H1 (cell line): ENCODE results near the gene DSC3. TPM values are rescaled to one million over a fixed set of nuclear protein-coding genes. Genes with fewer than 3 reads are reported as not detected.

Source experiments
- CTCF ChIA-PET: fragments of 300-600 bp; sonication (Branson Sonifier 250); formaldehyde crosslinking; loops from one replicate; lab custom pipeline; 2021; ENCODE audit not compliant: partially characterized antibody; lab: Charles Lee
- POLR2A ChIA-PET: fragments of 300-600 bp; sonication (Branson Sonifier 250); formaldehyde crosslinking; loops from one replicate; lab custom pipeline; 2021; ENCODE audit warnings: inconsistent platforms; ENCODE audit not compliant: partially characterized antibody; lab: Charles Lee
- DNase-seq, 2 experiments: peaks; one replicate each; pipeline versions ENCODE4 v3.0.0 to v3.0.0-alpha.2; 2010 to 2022; ENCODE audit warnings: low spot score in 2 of 2, low read depth in 1 of 2, mixed read lengths in 1 of 2
- FAIRE-seq: peaks from 2 replicates; lab custom pipeline; 2011; peaks lifted over from hg19 to GRCh38; lab: Jason Lieb, UNC
- H2AFZ ChIP-seq: 2 replicates; pipeline ENCODE4 v1.8.1; 2012; ENCODE audit warnings: low read length, inconsistent platforms
- H2AK5ac ChIP-seq: 2 replicates; pipeline ENCODE4 v1.6.1; 2013; ENCODE audit warnings: low read depth, low read length
- H2BK120ac ChIP-seq: replicated peaks from 2 replicates; pipeline ENCODE3; 2013; ENCODE audit warnings: low read depth, low read length, inconsistent platforms
- H2BK12ac ChIP-seq: 2 replicates; pipeline ENCODE4 v1.6.1; 2013; ENCODE audit warnings: low read depth, low read length
- H2BK15ac ChIP-seq: 2 replicates; pipeline ENCODE4 v1.6.1; 2013; ENCODE audit warnings: low read length
- H2BK20ac ChIP-seq: 2 replicates; pipeline ENCODE4 v1.6.1; 2013; ENCODE audit warnings: low read length
- H2BK5ac ChIP-seq: 2 replicates; pipeline ENCODE4 v1.6.1; 2013; ENCODE audit warnings: low read depth, low read length
- H3K14ac ChIP-seq: 2 replicates; pipeline ENCODE4 v1.6.1; 2013; ENCODE audit warnings: inconsistent platforms; ENCODE audit not compliant: insufficient read length
- H3K18ac ChIP-seq: 2 replicates; pipeline ENCODE4 v1.6.1; 2013; ENCODE audit warnings: low read length; ENCODE audit errors: extremely low read depth
- H3K23ac ChIP-seq: 2 replicates; pipeline ENCODE4 v1.6.1; 2013; ENCODE audit warnings: inconsistent platforms; ENCODE audit not compliant: insufficient read length
- H3K23me2 ChIP-seq: 2 replicates; pipeline ENCODE4 v1.6.1; 2013; ENCODE audit warnings: low read depth, low read length
- H3K27ac ChIP-seq: 2 replicates; pipeline ENCODE4 v1.6.1; 2011; ENCODE audit warnings: low read depth, low read length, inconsistent platforms
- H3K27me3 ChIP-seq, 4 experiments: replicated peaks in 1 of 4; 1 replicate in 1 of 4; 2 replicates in 3 of 4; pipeline versions ENCODE4 v1.6.1 to v1.8.1; 2011 to 2013; ENCODE audit warnings: low read length in 3 of 4, mild to moderate bottlenecking in 3 of 4, inconsistent platforms in 2 of 4, mixed read lengths in 2 of 4, moderate library complexity in 1 of 4; ENCODE audit not compliant: control insufficient read depth in 3 of 4, insufficient read depth in 3 of 4; ENCODE audit errors: extremely low read depth in 1 of 4
- H3K36me3 ChIP-seq, 4 experiments: 2 replicates each; pipeline versions ENCODE4 v1.6.1 to v1.8.1; 2011 to 2013; ENCODE audit warnings: mild to moderate bottlenecking in 4 of 4, low read length in 3 of 4, moderate library complexity in 2 of 4, control low read depth in 1 of 4, inconsistent platforms in 1 of 4; ENCODE audit not compliant: insufficient read depth in 4 of 4, control insufficient read depth in 2 of 4
- H3K4ac ChIP-seq: replicated peaks from 2 replicates; pipeline ENCODE3; 2013; ENCODE audit warnings: low read length, low read depth, mixed read lengths, inconsistent platforms; ENCODE audit not compliant: insufficient read length
- H3K4me1 ChIP-seq, 4 experiments: replicated peaks in 1 of 4; 1 replicate in 1 of 4; 2 replicates in 3 of 4; pipeline versions ENCODE4 v1.6.1 to v1.8.1; 2011 to 2013; ENCODE audit warnings: low read length in 3 of 4, inconsistent platforms in 2 of 4, mixed read lengths in 1 of 4; ENCODE audit not compliant: insufficient read depth in 4 of 4, control insufficient read depth in 3 of 4
- H3K4me2 ChIP-seq, 2 experiments: 2 replicates each; pipeline versions ENCODE4 v1.6.1 to v1.8.1; 2011 to 2013; ENCODE audit warnings: low read depth in 2 of 2, low read length in 2 of 2, control low read depth in 1 of 2, inconsistent platforms in 1 of 2, mild to moderate bottlenecking in 1 of 2; ENCODE audit not compliant: insufficient read depth in 1 of 2
- H3K4me3 ChIP-seq, 4 experiments: fragments of 200-600, 300-600 bp in 1 of 4; sonication (generic), shearing (Covaris generic), sonication (Bioruptor Twin) in 1 of 4; 2 replicates each; pipeline versions ENCODE4 v1.5.1 to v1.8.1; 2011 to 2016; ENCODE audit warnings: low read length in 4 of 4, low read depth in 3 of 4, control low read depth in 2 of 4, inconsistent platforms in 2 of 4, mild to moderate bottlenecking in 2 of 4, mixed read lengths in 1 of 4, moderate library complexity in 1 of 4; ENCODE audit not compliant: insufficient read depth in 2 of 4; ENCODE audit errors: extremely low read depth in 1 of 4
- H3K56ac ChIP-seq: replicated peaks from 2 replicates; pipeline ENCODE3; 2013; ENCODE audit warnings: low read depth, mild to moderate bottlenecking, mixed read lengths, low read length, inconsistent platforms; ENCODE audit not compliant: insufficient read length
- H3K79me1 ChIP-seq: 2 replicates; pipeline ENCODE4 v1.6.1; 2013; ENCODE audit warnings: low read depth, low read length, control low read depth
- H3K79me2 ChIP-seq, 2 experiments: 2 replicates each; pipeline versions ENCODE4 v1.6.1 to v1.8.1; 2012 to 2013; ENCODE audit warnings: low read length in 2 of 2, mild to moderate bottlenecking in 2 of 2, inconsistent platforms in 1 of 2; ENCODE audit not compliant: insufficient read depth in 2 of 2, control insufficient read depth in 1 of 2
- H3K9ac ChIP-seq, 4 experiments: replicated peaks in 1 of 4; 1 replicate in 1 of 4; 2 replicates in 3 of 4; pipeline versions ENCODE4 v1.6.1 to v1.8.1; 2011 to 2013; ENCODE audit warnings: low read depth in 3 of 4, low read length in 3 of 4, control low read depth in 2 of 4, mild to moderate bottlenecking in 2 of 4, moderate library complexity in 2 of 4, inconsistent platforms in 1 of 4; ENCODE audit errors: extremely low read depth in 1 of 4
- H3K9me3 ChIP-seq, 2 experiments: 2 replicates each; pipeline versions ENCODE4 v1.6.1 to v1.8.1; 2012 to 2013; ENCODE audit warnings: mild to moderate bottlenecking in 2 of 2, moderate library complexity in 2 of 2, control low read depth in 1 of 2, inconsistent platforms in 1 of 2, low read depth in 1 of 2, low read length in 1 of 2, mixed read lengths in 1 of 2; ENCODE audit not compliant: insufficient read depth in 2 of 2
- H4K20me1 ChIP-seq, 2 experiments: replicated peaks in 1 of 2; 2 replicates each; pipeline versions ENCODE3 to v1.8.1; 2011 to 2013; ENCODE audit warnings: inconsistent platforms in 2 of 2, low read length in 2 of 2, mild to moderate bottlenecking in 1 of 2; ENCODE audit not compliant: insufficient read depth in 2 of 2, control insufficient read depth in 1 of 2
- H4K5ac ChIP-seq: 2 replicates; pipeline ENCODE4 v1.6.1; 2013; ENCODE audit warnings: low read length, low read depth, mixed read lengths, inconsistent platforms; ENCODE audit not compliant: insufficient read length
- H4K8ac ChIP-seq: 2 replicates; pipeline ENCODE4 v1.8.0; 2013; ENCODE audit warnings: mild to moderate bottlenecking, moderate library complexity, low read length, inconsistent platforms; ENCODE audit not compliant: insufficient read depth; ENCODE audit errors: extremely low read depth
- H4K91ac ChIP-seq: replicated peaks from 2 replicates; pipeline ENCODE3; 2013; ENCODE audit warnings: low read length, mixed read lengths, inconsistent platforms; ENCODE audit not compliant: insufficient read length
- ASH2L ChIP-seq: fragments of 200-600, 300-600 bp; sonication (generic); IDR thresholded peaks from one replicate; pipeline ENCODE4 v1.7.1; 2017; ENCODE audit warnings: low read length
- CREB1 ChIP-seq: IDR thresholded peaks from 2 replicates; pipeline ENCODE4 v1.6.1; 2012; ENCODE audit warnings: inconsistent platforms
- HDAC6 ChIP-seq: IDR thresholded peaks from one replicate; pipeline ENCODE4 v1.7.1; 2012; ENCODE audit warnings: low read depth, mild to moderate bottlenecking, inconsistent platforms, low read length, moderate library complexity
- RAD21 ChIP-seq, 2 experiments: IDR thresholded peaks in 1 of 2; conservative IDR thresholded peaks in 1 of 2; 2 replicates each; pipeline ENCODE4 v1.6.1; 2011; ENCODE audit warnings: low read depth in 2 of 2, low read length in 2 of 2, improper control_type of control experiment in 1 of 2, inconsistent platforms in 1 of 2, mild to moderate bottlenecking in 1 of 2, moderate library complexity in 1 of 2
- RFX5 ChIP-seq: IDR thresholded peaks from 2 replicates; pipeline ENCODE4 v1.6.1; 2011; ENCODE audit warnings: low read depth, low read length, improper control_type of control experiment, borderline replicate concordance
- SP1 ChIP-seq: IDR thresholded peaks from 2 replicates; pipeline ENCODE4 v1.6.1; 2011; ENCODE audit warnings: low read depth, low read length
- SP2 ChIP-seq: IDR thresholded peaks from 2 replicates; pipeline ENCODE4 v1.6.1; 2012; ENCODE audit warnings: mild to moderate bottlenecking, low read length, inconsistent platforms
- SP4 ChIP-seq: IDR thresholded peaks from 2 replicates; pipeline ENCODE4 v1.6.1; 2012; ENCODE audit warnings: low read length, inconsistent platforms
- SUZ12 ChIP-seq: fragments of 200-600 bp; sonication (generic); IDR thresholded peaks from 2 replicates; pipeline ENCODE4 v1.6.1; 2012; ENCODE audit warnings: mild to moderate bottlenecking, inconsistent platforms, low read length, moderate library complexity, mixed read lengths
- TCF12 ChIP-seq: IDR thresholded peaks from 2 replicates; pipeline ENCODE4 v1.6.1; 2011; ENCODE audit warnings: low read depth, mild to moderate bottlenecking, low read length
- TEAD4 ChIP-seq: IDR thresholded peaks from 2 replicates; pipeline ENCODE4 v1.6.1; 2012; ENCODE audit warnings: low read depth, low read length, inconsistent platforms, mixed read lengths
- WGBS, 2 experiments: shearing (Covaris generic) in 1 of 2; methylation state at CpG; one replicate each; pipeline versions ENCODE4 v1.1.6 to v1.1.7; 2013 to 2015; ENCODE audit warnings: low lambda C conversion rate in 2 of 2, mixed read lengths in 2 of 2, inconsistent platforms in 1 of 2, low coverage in 1 of 2, missing lambda C conversion rate in 1 of 2; ENCODE audit not compliant: insufficient replicate concordance in 2 of 2, insufficient coverage in 1 of 2, insufficient read length in 1 of 2; ENCODE audit errors: extremely low coverage in 1 of 2, missing lambda C conversion rate in 1 of 2; 5-methylcytosine and 5-hydroxymethylcytosine counted together
- polyA plus RNA-seq, 7 experiments: library from polyadenylated mRNA; depleted of rRNA in 3 of 7; stranded (reverse) in 5 of 7; unstranded in 2 of 7; fragments of >200 nt in 5 of 7; fragments of 200-250 nt in 2 of 7; gene quantifications; 1 replicate in 5 of 7; 2 replicates in 1 of 7; 4 replicates in 1 of 7; pipeline versions ENCODE4 v1.2.1 to v1.2.3, GENCODE V29; 2011 to 2013; ENCODE audit warnings: missing spikeins in 2 of 7, mixed read lengths in 2 of 7
- total RNA-seq: library from RNA; stranded (reverse); fragmentation: NEBNext Ultra II Directional; extraction: Animal tissue kit (Norgen Biotek cat#: 25700); gene quantifications from 2 replicates; pipeline ENCODE4 v1.2.1, GENCODE V29; 2021

Gene DSC3
- total and polyA plus RNA-seq, 2 of the 8 experiments (the other 6 are each of a cell fraction or from before 2014, with no cell fraction given): 0.70 to 3.7 TPM

GRCh38 chr18:30960661-30961060, 81.9 kb downstream of the DSC3 start:
- H3K9me3 ChIP-seq: no peaks in the 10 kb centered on the region
- H3K4me3 ChIP-seq: no peak overlapping the region
- no peak overlapping the region for H4K8ac ChIP-seq
- no peak overlapping the region for H2BK12ac ChIP-seq
- H4K91ac ChIP-seq: no peak overlapping the region
- no peak overlapping the region for H2BK120ac ChIP-seq
- ChIA-PET POLR2A (no interaction called here), CTCF (interaction anchor here (0.9 to 1.2 kb wide), 2 partner anchors 9 to 590 kb away, joined by 3 to 5 read pairs; no protein-coding TSS in a partner anchor)
- FAIRE-seq (no peak), DNase-seq (no peak)
- H3K4me1 ChIP-seq: no peaks in the 10 kb centered on the region
- WGBS, 2 experiments: 90% methylated on average over 6 of the region's 6 CpGs; no CpG with 5 or more reads in 1 of the 2 experiments
- H3K27ac ChIP-seq: no peak overlapping the region
- H2BK20ac ChIP-seq: no peak overlapping the region
- H3K79me1 ChIP-seq: no peaks in the 10 kb centered on the region
- H4K20me1 ChIP-seq: no peaks in the 10 kb centered on the region
- no peak overlapping the region for H3K56ac ChIP-seq
- H2AK5ac ChIP-seq: no peak overlapping the region
- H3K23ac ChIP-seq: no peak overlapping the region
- no peak overlapping the region for H2BK5ac ChIP-seq
- no peaks in the 10 kb centered on the region for H3K23me2 ChIP-seq
- no peak overlapping the region for H3K14ac ChIP-seq
- H4K5ac ChIP-seq: no peak overlapping the region
- H3K9ac ChIP-seq: no peak overlapping the region
- no peak overlapping the region for H3K18ac ChIP-seq
- no peak overlapping the region for H3K4me2 ChIP-seq
- no peaks in the 10 kb centered on the region for H3K79me2 ChIP-seq
- no peak overlapping the region for H3K4ac ChIP-seq
- no peaks in the 10 kb centered on the region for H3K36me3 ChIP-seq
- no peaks in the 10 kb centered on the region for H3K27me3 ChIP-seq
- TF ChIP-seq RFX5 (no peak), ASH2L (no peak), HDAC6 (no peak), SUZ12 (no peak), TEAD4 (no peak), TCF12 (no peak), SP2 (no peak), SP4 (no peak), SP1 (no peak), RAD21 (IDR thresholded peaks at IDR 0.05 in 1 of 2, conservative IDR thresholded peaks at IDR 0.05 in 1 of 2; ENCODE audit: low read depth in 2 of 2, low read length in 2 of 2) (no peak), CREB1 (no peak)
- no peak overlapping the region for H2AFZ ChIP-seq
- no peak overlapping the region for H2BK15ac ChIP-seq
